Measurements from ENCODE around the gene TESK2. TPM values are rescaled to one million over a fixed set of nuclear protein-coding genes. Genes with fewer than 3 reads are reported as not detected.

TESK2 gene
- total and polyA plus RNA-seq, 4 donors, result 1.8 to 8.7 (median 3.6) TPM

DNA sequence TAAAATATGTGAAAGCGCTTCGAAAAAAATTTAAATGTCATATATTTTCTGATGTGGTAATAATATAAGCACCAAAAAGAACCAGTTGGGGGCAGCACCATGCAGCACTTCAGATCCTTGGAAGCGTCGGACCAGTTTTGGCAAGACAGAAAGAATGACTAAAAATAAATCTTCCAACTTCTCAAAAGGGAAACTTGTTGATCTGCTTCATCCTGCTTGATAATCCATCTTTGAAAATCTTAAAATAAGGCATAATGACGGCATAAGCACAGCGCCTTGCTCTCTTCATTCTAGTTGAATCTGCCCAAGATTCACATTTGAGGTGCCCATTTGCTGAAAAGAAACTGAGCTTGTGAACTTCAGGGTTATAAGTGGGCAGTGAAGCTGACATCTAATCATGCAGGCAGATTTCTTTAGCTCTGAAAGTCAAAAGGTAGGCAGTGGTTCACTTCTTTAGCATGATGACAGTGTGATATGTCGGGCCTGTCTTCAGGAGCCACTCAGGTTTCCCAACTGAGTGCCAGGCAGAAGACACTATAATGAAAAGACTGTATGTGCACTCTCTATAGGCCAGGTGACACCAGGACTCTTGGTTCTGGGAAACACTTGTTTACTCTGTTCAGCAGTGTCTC, 131.0 kb downstream of the TESK2 start:
- 22 to 30% methylated on average over 7 of the region's 7 CpGs for WGBS, 2 donors
- no peaks in the 10 kb centered on the region for H3K27me3 ChIP-seq (ENCODE audit: control insufficient read depth in 3 of 3, insufficient read depth in 3 of 3, low read length in 2 of 3)
- H3K27ac ChIP-seq (ENCODE audit: low read depth in 1 of 2, low read length in 1 of 2), result peak overlapping the region; percentile 46 to 55
- H3K9ac ChIP-seq (ENCODE audit: insufficient read depth in 1 of 2, low read length in 2 of 2), result peak overlapping the region in 1 of 2 donors; percentile 1
- DNase-seq (peak; percentile 71 to 91 (median 85)), ATAC-seq (ENCODE audit: insufficient read depth, low FRiP score) (peak; percentile 55)
- TF ChIP-seq, protein P1, sequence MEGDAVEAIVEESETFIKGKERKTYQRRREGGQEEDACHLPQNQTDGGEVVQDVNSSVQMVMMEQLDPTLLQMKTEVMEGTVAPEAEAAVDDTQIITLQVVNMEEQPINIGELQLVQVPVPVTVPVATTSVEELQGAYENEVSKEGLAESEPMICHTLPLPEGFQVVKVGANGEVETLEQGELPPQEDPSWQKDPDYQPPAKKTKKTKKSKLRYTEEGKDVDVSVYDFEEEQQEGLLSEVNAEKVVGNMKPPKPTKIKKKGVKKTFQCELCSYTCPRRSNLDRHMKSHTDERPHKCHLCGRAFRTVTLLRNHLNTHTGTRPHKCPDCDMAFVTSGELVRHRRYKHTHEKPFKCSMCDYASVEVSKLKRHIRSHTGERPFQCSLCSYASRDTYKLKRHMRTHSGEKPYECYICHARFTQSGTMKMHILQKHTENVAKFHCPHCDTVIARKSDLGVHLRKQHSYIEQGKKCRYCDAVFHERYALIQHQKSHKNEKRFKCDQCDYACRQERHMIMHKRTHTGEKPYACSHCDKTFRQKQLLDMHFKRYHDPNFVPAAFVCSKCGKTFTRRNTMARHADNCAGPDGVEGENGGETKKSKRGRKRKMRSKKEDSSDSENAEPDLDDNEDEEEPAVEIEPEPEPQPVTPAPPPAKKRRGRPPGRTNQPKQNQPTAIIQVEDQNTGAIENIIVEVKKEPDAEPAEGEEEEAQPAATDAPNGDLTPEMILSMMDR (IDR thresholded peaks at IDR 0.05; ENCODE audit: control extremely low read depth, extremely low read depth), result peak; percentile 70
- H3K4me3 ChIP-seq, result no peak overlapping the region
- peaks cover 3 to 19% (median 7%) of the 10 kb centered on the region in 5 donors for H3K4me1 ChIP-seq (ENCODE audit: control insufficient read depth in 5 of 5, insufficient read depth in 5 of 5, low read length in 5 of 5)
- H3K9me3 ChIP-seq (ENCODE audit: control insufficient read depth in 4 of 4, insufficient read depth in 3 of 4, low read length in 3 of 4), result no peaks in the 10 kb centered on the region
- peaks cover 0 to under 1% (median 0%) of the 10 kb centered on the region in 4 donors for H3K36me3 ChIP-seq (ENCODE audit: control insufficient read depth in 4 of 4, insufficient read depth in 4 of 4, low read length in 4 of 4)

GRCh38 chr1:45356186-45356585, 134.8 kb downstream of the TESK2 start:
- H3K4me3 ChIP-seq, result no peak overlapping the region
- no peaks in the 10 kb centered on the region for H3K9me3 ChIP-seq (ENCODE audit: control insufficient read depth in 4 of 4, insufficient read depth in 3 of 4, low read length in 3 of 4)
- H3K27me3 ChIP-seq (ENCODE audit: control insufficient read depth in 3 of 3, insufficient read depth in 3 of 3, low read length in 2 of 3), result no peaks in the 10 kb centered on the region
- 82 to 86% methylated on average over 4 of the region's 4 CpGs for WGBS, 2 donors
- peaks cover 3 to 14% (median 7%) of the 10 kb centered on the region in 5 donors for H3K4me1 ChIP-seq (ENCODE audit: control insufficient read depth in 5 of 5, insufficient read depth in 5 of 5, low read length in 5 of 5)
- ATAC-seq (ENCODE audit: insufficient read depth, low FRiP score) (no peak), DNase-seq (no peak)
- H3K27ac ChIP-seq (ENCODE audit: low read depth in 1 of 2, low read length in 1 of 2), result no peak overlapping the region
- peaks cover 0 to 2% (median 0%) of the 10 kb centered on the region in 4 donors for H3K36me3 ChIP-seq (ENCODE audit: control insufficient read depth in 4 of 4, insufficient read depth in 4 of 4, low read length in 4 of 4)
- no peak overlapping the region for H3K9ac ChIP-seq (ENCODE audit: insufficient read depth in 1 of 2, low read length in 2 of 2)
- TF ChIP-seq, protein P1 (IDR thresholded peaks at IDR 0.05; ENCODE audit: control extremely low read depth, extremely low read depth), result no peak

GRCh38 chr1:45355683-45356082, 135.3 kb downstream of the TESK2 start:
- 37 to 46% methylated on average over 2 of the region's 2 CpGs for WGBS, 2 donors

More at GRCh38 chr1:45355683-45356082, 135.3 kb downstream of the TESK2 start:
- Histone ChIP-seq H3K9me3 (ENCODE audit: control insufficient read depth in 4 of 4, insufficient read depth in 3 of 4, low read length in 3 of 4) (no peaks in the 10 kb centered on the region), H3K27me3 (ENCODE audit: control insufficient read depth in 3 of 3, insufficient read depth in 3 of 3, low read length in 2 of 3) (no peaks in the 10 kb centered on the region), H3K36me3 (ENCODE audit: control insufficient read depth in 4 of 4, insufficient read depth in 4 of 4, low read length in 4 of 4) (peaks cover 0 to 2% (median 0%) of the 10 kb centered on the region in 4 donors), H3K4me1 (ENCODE audit: control insufficient read depth in 5 of 5, insufficient read depth in 5 of 5, low read length in 5 of 5) (peaks cover 3 to 9% (median 7%) of the 10 kb centered on the region in 5 donors), H3K4me3 (no peak overlapping the region), H3K9ac (ENCODE audit: insufficient read depth in 1 of 2, low read length in 2 of 2) (no peak overlapping the region), H3K27ac (ENCODE audit: low read depth in 1 of 2, low read length in 1 of 2) (no peak overlapping the region)
- DNase-seq (no peak), ATAC-seq (ENCODE audit: insufficient read depth, low FRiP score) (no peak)
- TF ChIP-seq, protein P1 (IDR thresholded peaks at IDR 0.05; ENCODE audit: control extremely low read depth, extremely low read depth), result no peak

Data from lung (tissue), 12 donors.